ENCODE results near the gene C3orf52. TPM values are rescaled to one million over a fixed set of nuclear protein-coding genes. Genes with fewer than 3 reads are reported as not detected.

Gene C3orf52
- total and polyA plus RNA-seq, 2 donors (not counting 1 experiment from before 2014, with no cell fraction given): 0.18 to 3.9 TPM

- Mint-ChIP-seq H3K4me3 (no peak overlapping the region), H3K27ac (peak overlapping the region; percentile 20), H3K4me1 (peaks cover 90% of the 10 kb centered on the region), H3K27me3 (no peaks in the 10 kb centered on the region), H3K9me3 (ENCODE audit: insufficient read depth) (no peaks in the 10 kb centered on the region)
- Histone ChIP-seq H4K20me1 (ENCODE audit: control insufficient read depth, insufficient read depth, low read length, poor library complexity, severe bottlenecking) (no peaks in the 10 kb centered on the region), H3K4me3 (ENCODE audit: control extremely low read depth in 1 of 5, extremely low read depth in 1 of 5, insufficient read depth in 1 of 5, low read depth in 2 of 5, low read length in 4 of 5) (no peak overlapping the region), H3K4me1 (ENCODE audit: control insufficient read depth in 2 of 2, insufficient read depth in 2 of 2, low read length in 2 of 2) (peaks cover 85 to 93% of the 10 kb centered on the region in 2 donors), H3K4me2 (replicated peaks; ENCODE audit: low read depth, low read length, poor library complexity, severe bottlenecking) (no peak overlapping the region), H3K36me3 (replicated peaks in 1 of 2; ENCODE audit: control extremely low read depth in 1 of 2, control insufficient read depth in 1 of 2, extremely low read depth in 1 of 2, insufficient read depth in 2 of 2, low read length in 1 of 2) (peaks cover 0 to 19% of the 10 kb centered on the region in 2 experiments), H3K27me3 (replicated peaks in 1 of 4; ENCODE audit: control extremely low read depth in 1 of 4, control insufficient read depth in 3 of 4, insufficient read depth in 4 of 4, low read length in 3 of 4) (no peaks in the 10 kb centered on the region), H3K9ac (ENCODE audit: low read length) (no peak overlapping the region), H3K9me3 (ENCODE audit: control extremely low read depth in 1 of 3, control insufficient read depth in 2 of 3, insufficient read depth in 1 of 3, low read length in 2 of 3) (no peaks in the 10 kb centered on the region), H3K27ac (ENCODE audit: low read length in 2 of 2) (no peak overlapping the region), H2AFZ (ENCODE audit: insufficient read depth, low read depth, low read length, poor library complexity, severe bottlenecking) (no peak overlapping the region), H3K79me2 (ENCODE audit: control insufficient read depth, insufficient read depth, low read length) (peaks cover 27% of the 10 kb centered on the region)
- ChIA-PET POLR2A (no interaction called here), CTCF (interaction anchor here (1.1 to 3.5 kb wide), 2 partner anchors 12 to 13 kb away, joined by 3 to 27 read pairs; no protein-coding TSS in a partner anchor)
- intact Hi-C loops (cut with micrococcal nuclease): no loop called here
- no peak for TF ChIP-seq CTCF (IDR thresholded peaks at IDR 0.05)
- TF ChIP-seq EZH2 (IDR thresholded peaks at IDR 0.05; ENCODE audit: borderline replicate concordance, insufficient read depth, low read depth, low read length, poor library complexity, severe bottlenecking): no peak
- DNase-seq: no peak
- no peak for ATAC-seq (ENCODE audit: low read depth)
Observed at GRCh38 chr3:112122870-112123269, 36.7 kb downstream of the C3orf52 start.

- H3K27ac ChIP-seq (ENCODE audit: low read length in 2 of 2): no peak overlapping the region
- H3K27me3 ChIP-seq (replicated peaks in 1 of 4; ENCODE audit: control extremely low read depth in 1 of 4, control insufficient read depth in 3 of 4, insufficient read depth in 4 of 4, low read length in 3 of 4): no peaks in the 10 kb centered on the region
- no peaks in the 10 kb centered on the region for H3K9me3 Mint-ChIP-seq (ENCODE audit: insufficient read depth)
- peaks cover 85 to 93% of the 10 kb centered on the region in 2 donors for H3K4me1 ChIP-seq (ENCODE audit: control insufficient read depth in 2 of 2, insufficient read depth in 2 of 2, low read length in 2 of 2)
- H2AFZ ChIP-seq (ENCODE audit: insufficient read depth, low read depth, low read length, poor library complexity, severe bottlenecking): no peak overlapping the region
- H3K4me3 ChIP-seq (ENCODE audit: control extremely low read depth in 1 of 5, extremely low read depth in 1 of 5, insufficient read depth in 1 of 5, low read depth in 2 of 5, low read length in 4 of 5): no peak overlapping the region
- 56% methylated on average over 2 of the region's 2 CpGs for WGBS (ENCODE audit: insufficient coverage)
- H3K79me2 ChIP-seq (ENCODE audit: control insufficient read depth, insufficient read depth, low read length): peaks cover 27% of the 10 kb centered on the region
- H3K9me3 ChIP-seq (ENCODE audit: control extremely low read depth in 1 of 3, control insufficient read depth in 2 of 3, insufficient read depth in 1 of 3, low read length in 2 of 3): no peaks in the 10 kb centered on the region
- peaks cover 90% of the 10 kb centered on the region for H3K4me1 Mint-ChIP-seq
- ChIA-PET CTCF (interaction anchor here (1.1 to 3.5 kb wide), 3 partner anchors 12 to 14 kb away, joined by 3 to 27 read pairs (median 15); no protein-coding TSS in a partner anchor), POLR2A (no interaction called here)
- intact Hi-C loops (cut with micrococcal nuclease): no loop called here
- peak overlapping the region; percentile 37 for H3K27ac Mint-ChIP-seq
- DNase-seq (no peak), ATAC-seq (ENCODE audit: low read depth) (no peak)
- H3K27me3 Mint-ChIP-seq: no peaks in the 10 kb centered on the region
- H3K9ac ChIP-seq (ENCODE audit: low read length): no peak overlapping the region
- H3K4me3 Mint-ChIP-seq: no peak overlapping the region
- no peak overlapping the region for H3K4me2 ChIP-seq (replicated peaks; ENCODE audit: low read depth, low read length, poor library complexity, severe bottlenecking)
- TF ChIP-seq CTCF (IDR thresholded peaks at IDR 0.05): no peak
- no peak for TF ChIP-seq EZH2 (IDR thresholded peaks at IDR 0.05; ENCODE audit: borderline replicate concordance, insufficient read depth, low read depth, low read length, poor library complexity, severe bottlenecking)
- peaks cover 0 to 19% of the 10 kb centered on the region in 2 experiments for H3K36me3 ChIP-seq (replicated peaks in 1 of 2; ENCODE audit: control extremely low read depth in 1 of 2, control insufficient read depth in 1 of 2, extremely low read depth in 1 of 2, insufficient read depth in 2 of 2, low read length in 1 of 2)
- H4K20me1 ChIP-seq (ENCODE audit: control insufficient read depth, insufficient read depth, low read length, poor library complexity, severe bottlenecking): no peaks in the 10 kb centered on the region
Observed at GRCh38 chr3:112123548-112123947, 37.4 kb downstream of the C3orf52 start.

Measured in B cell (primary cell).